GM12878 (cell line): ENCODE data around the gene PCLO. TPM values are rescaled to one million over a fixed set of nuclear protein-coding genes. Genes with fewer than 3 reads are reported as not detected.
"Not testable (repeated sequence)": the region's sequence is repeated elsewhere in the genome, so short reads cannot be mapped to it uniquely, and the experiment has no call there.

Experiments used
- ATAC-seq: fragments of 200-7000 bp; cut with Tn5 transposase; 3 replicates; pipeline ENCODE4 v1.9.1; 2020; ENCODE audit warnings: mild to moderate bottlenecking, moderate library complexity
- BruUV-seq: library from RNA; stranded (reverse); fragments of 400-500 nt; replicated peaks from 2 replicates; lab custom pipeline; 2021; lab: Mats Ljungman, UMichigan
- CTCF ChIA-PET: fragments of 300-600 bp; sonication (Branson Sonifier 250); formaldehyde crosslinking; extraction: SDS; loops from one replicate; lab custom pipeline; 2021; ENCODE audit warnings: inconsistent platforms; lab: Yijun Ruan, JAX
- POLR2A ChIA-PET: fragments of 350-600 bp; formaldehyde crosslinking; extraction: SDS; loops from one replicate; lab custom pipeline; 2021; ENCODE audit warnings: inconsistent platforms; lab: Charles Lee
- RAD21 ChIA-PET: fragments of 300-600 bp; sonication (Branson Sonifier 250); formaldehyde crosslinking; loops from one replicate; lab custom pipeline; 2023; ENCODE audit warnings: antibody characterized with exemption; ENCODE audit not compliant: unreplicated experiment; lab: Charles Lee
- SMC1A ChIA-PET: fragments of 300-600 bp; sonication (Branson Sonifier 250); formaldehyde crosslinking; loops from one replicate; lab custom pipeline; 2023; ENCODE audit not compliant: unreplicated experiment, uncharacterized antibody; lab: Charles Lee
- DNase-seq: peaks from one replicate; pipeline ENCODE4 v3.0.0-alpha.2; 2011; ENCODE audit warnings: low read depth, low spot score
- FAIRE-seq: peaks from 3 replicates; lab custom pipeline; 2011; peaks lifted over from hg19 to GRCh38; lab: Jason Lieb, UNC
- H2AFZ ChIP-seq: 2 replicates; pipeline ENCODE4 v1.6.0; 2011; ENCODE audit warnings: low read depth, low read length, control low read depth; ENCODE audit not compliant: control insufficient read depth
- H3K27ac ChIP-seq: 2 replicates; pipeline ENCODE4 v1.5.1; 2011; ENCODE audit warnings: control low read depth; ENCODE audit not compliant: control insufficient read depth, insufficient read depth
- H3K27me3 ChIP-seq, 2 experiments: replicated peaks in 1 of 2; 2 replicates each; pipeline versions ENCODE4 v1.6.0 to v1.6.1; 2011; ENCODE audit warnings: low read length in 1 of 2; ENCODE audit not compliant: control insufficient read depth in 2 of 2, insufficient read depth in 2 of 2
- H3K36me3 ChIP-seq, 2 experiments: 2 replicates each; pipeline ENCODE4 v1.5.1; 2011; ENCODE audit warnings: low read length in 1 of 2; ENCODE audit not compliant: control insufficient read depth in 2 of 2, insufficient read depth in 2 of 2
- H3K4me1 ChIP-seq: 2 replicates; pipeline ENCODE4 v1.6.1; 2011; ENCODE audit warnings: mild to moderate bottlenecking, low read length, moderate library complexity, mixed read lengths; ENCODE audit not compliant: control insufficient read depth, insufficient read depth
- H3K4me2 ChIP-seq: 2 replicates; pipeline ENCODE4 v1.6.0; 2011; ENCODE audit warnings: control low read depth; ENCODE audit not compliant: control insufficient read depth, insufficient read depth
- H3K4me3 ChIP-seq: fragments of 200-600 bp; sonication (generic); 2 replicates; pipeline ENCODE4 v1.5.1; 2016
- H3K79me2 ChIP-seq: 2 replicates; pipeline ENCODE4 v1.6.0; 2011; ENCODE audit warnings: low read length; ENCODE audit not compliant: control insufficient read depth, insufficient read depth
- H3K9ac ChIP-seq: 2 replicates; pipeline ENCODE4 v1.8.0; 2011; ENCODE audit warnings: low read length, control low read depth, mixed read lengths; ENCODE audit not compliant: control insufficient read depth, insufficient read depth
- H3K9me3 ChIP-seq: replicated peaks from 3 replicates; pipeline ENCODE4 v1.5.1; 2011; ENCODE audit warnings: mild to moderate bottlenecking, low read length; ENCODE audit not compliant: control insufficient read depth, insufficient read depth
- H4K20me1 ChIP-seq: 2 replicates; pipeline ENCODE4 v1.6.0; 2011; ENCODE audit not compliant: control insufficient read depth, insufficient read depth
- MEF2A ChIP-seq: IDR thresholded peaks from 2 replicates; pipeline ENCODE4 v1.6.1; 2011; ENCODE audit warnings: low read depth, mild to moderate bottlenecking, low read length, moderate library complexity; ENCODE audit not compliant: insufficient read depth
- PKNOX1 ChIP-seq: fragments of 450-650 bp; IDR thresholded peaks from 2 replicates; pipeline ENCODE4 v1.6.1; 2016; ENCODE audit warnings: mild to moderate bottlenecking
- SIX5 ChIP-seq: IDR thresholded peaks from 2 replicates; pipeline ENCODE4 v1.6.1; 2011; ENCODE audit warnings: mild to moderate bottlenecking, low read depth, low read length, moderate library complexity; ENCODE audit not compliant: severe bottlenecking
- SP1 ChIP-seq: IDR thresholded peaks from one replicate; pipeline ENCODE4 v1.6.1; 2011; ENCODE audit warnings: low read depth, low read length
- STAT1 ChIP-seq: fragments of 450-650 bp; conservative IDR thresholded peaks from 2 replicates; pipeline ENCODE4 v1.6.1; 2014; ENCODE audit warnings: antibody characterized with exemption, mild to moderate bottlenecking
- SUPT20H ChIP-seq: IDR thresholded peaks from 2 replicates; pipeline ENCODE4 v1.6.1; 2011; ENCODE audit warnings: low read depth, mild to moderate bottlenecking, low read length, moderate library complexity, borderline replicate concordance; ENCODE audit not compliant: control insufficient read depth
- WGBS: methylation state at CpG from one replicate; pipeline ENCODE4 v1.1.6; 2016; ENCODE audit warnings: low lambda C conversion rate; ENCODE audit not compliant: insufficient replicate concordance, insufficient coverage; ENCODE audit errors: missing lambda C conversion rate; 5-methylcytosine and 5-hydroxymethylcytosine counted together
- in situ Hi-C: fragments of 300-500 bp; cut with MboI; formaldehyde crosslinking; loops from 9 replicates; pipeline ENCODE4 v1.14.3; 2018; ENCODE audit warnings: mixed read lengths
- intact Hi-C: fragments of 100-400 bp; cut with micrococcal nuclease; formaldehyde crosslinking; loops from one replicate; pipeline ENCODE4 v1.14.2; 2022; ENCODE audit not compliant: unreplicated experiment
- polyA plus RNA-seq, 11 experiments: library from polyadenylated mRNA; depleted of rRNA in 4 of 11; unstranded in 6 of 11; stranded (reverse) in 5 of 11; fragments of >200 nt; fragmentation: Nextera tagmentation in 4 of 11; fragmentation: Illumina TruSeq in 1 of 11; extraction: Ambion mirVana in 4 of 11; extraction: Trizol in 1 of 11; gene quantifications; 1 replicate in 1 of 11; 2 replicates in 10 of 11; pipeline versions ENCODE4 v1.2.1 to v1.2.3, GENCODE V29; 2011 to 2016; ENCODE audit warnings: inconsistent platforms in 2 of 11, missing spikeins in 2 of 11, low read depth in 1 of 11
- total RNA-seq, 4 experiments: library from RNA; depleted of rRNA in 3 of 4; stranded (reverse); fragments of >200 nt in 3 of 4; fragmentation: Illumina TruSeq in 1 of 4; extraction: Trizol in 1 of 4; gene quantifications; 2 replicates each; pipeline versions ENCODE4 v1.2.1 to v1.2.3, GENCODE V29; 2013 to 2021
- TF ChIP-seq, protein P1 (sequence below): fragments of 450-650 bp; formaldehyde crosslinking; IDR thresholded peaks from 2 replicates; pipeline ENCODE4 v1.4.0; 2022; ENCODE audit warnings: mild to moderate bottlenecking, moderate library complexity
- TF ChIP-seq, protein P2 (sequence below): fragments of 450-650 bp; IDR thresholded peaks from 2 replicates; pipeline ENCODE4 v1.6.1; 2017; ENCODE audit warnings: mild to moderate bottlenecking, low read depth, inconsistent platforms; ENCODE audit not compliant: poor library complexity, severe bottlenecking

The PCLO gene
- total and polyA plus RNA-seq, 10 of the 15 experiments (the other 5 are each of a cell fraction or from before 2014, with no cell fraction given), result 0.01 to 0.08 (median 0.03) TPM; not detected in 6

DNA sequence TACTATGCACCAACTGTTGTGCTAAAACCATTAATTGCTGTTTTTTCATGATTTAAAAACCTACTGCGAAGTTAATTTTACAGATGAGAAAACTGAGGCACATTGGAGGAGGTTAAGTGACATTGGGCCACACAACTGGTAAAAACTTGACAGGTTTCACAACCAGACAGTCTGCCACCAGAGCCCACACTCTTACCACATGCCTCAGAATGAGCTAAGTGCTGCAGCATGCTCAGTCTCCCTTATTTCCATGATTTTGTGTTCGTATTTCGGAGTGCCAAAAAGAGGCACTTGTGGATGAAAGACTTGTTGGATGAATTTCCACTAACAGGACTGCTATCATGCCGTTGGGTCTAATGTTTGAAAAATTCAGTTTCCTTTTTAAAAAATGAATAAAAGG, 77.4 kb downstream of the PCLO start:
- WGBS, result 2% methylated on average over 4 of the region's 4 CpGs
- no peaks in the 10 kb centered on the region for H4K20me1 ChIP-seq
- CTCF ChIA-PET, result no interaction called here
- H3K27ac ChIP-seq, result no peak overlapping the region
- no peak overlapping the region for H2AFZ ChIP-seq
- no peak for FAIRE-seq
- in situ Hi-C loops (no loop called here), intact Hi-C loops (no loop called here)
- H3K9me3 ChIP-seq, result no peaks in the 10 kb centered on the region
- H3K9ac ChIP-seq, result no peak overlapping the region
- TF ChIP-seq SP1 (no peak), SUPT20H (no peak), STAT1 (no peak), MEF2A (no peak), PKNOX1 (no peak), SIX5 (no peak)
- TF ChIP-seq, protein P1, sequence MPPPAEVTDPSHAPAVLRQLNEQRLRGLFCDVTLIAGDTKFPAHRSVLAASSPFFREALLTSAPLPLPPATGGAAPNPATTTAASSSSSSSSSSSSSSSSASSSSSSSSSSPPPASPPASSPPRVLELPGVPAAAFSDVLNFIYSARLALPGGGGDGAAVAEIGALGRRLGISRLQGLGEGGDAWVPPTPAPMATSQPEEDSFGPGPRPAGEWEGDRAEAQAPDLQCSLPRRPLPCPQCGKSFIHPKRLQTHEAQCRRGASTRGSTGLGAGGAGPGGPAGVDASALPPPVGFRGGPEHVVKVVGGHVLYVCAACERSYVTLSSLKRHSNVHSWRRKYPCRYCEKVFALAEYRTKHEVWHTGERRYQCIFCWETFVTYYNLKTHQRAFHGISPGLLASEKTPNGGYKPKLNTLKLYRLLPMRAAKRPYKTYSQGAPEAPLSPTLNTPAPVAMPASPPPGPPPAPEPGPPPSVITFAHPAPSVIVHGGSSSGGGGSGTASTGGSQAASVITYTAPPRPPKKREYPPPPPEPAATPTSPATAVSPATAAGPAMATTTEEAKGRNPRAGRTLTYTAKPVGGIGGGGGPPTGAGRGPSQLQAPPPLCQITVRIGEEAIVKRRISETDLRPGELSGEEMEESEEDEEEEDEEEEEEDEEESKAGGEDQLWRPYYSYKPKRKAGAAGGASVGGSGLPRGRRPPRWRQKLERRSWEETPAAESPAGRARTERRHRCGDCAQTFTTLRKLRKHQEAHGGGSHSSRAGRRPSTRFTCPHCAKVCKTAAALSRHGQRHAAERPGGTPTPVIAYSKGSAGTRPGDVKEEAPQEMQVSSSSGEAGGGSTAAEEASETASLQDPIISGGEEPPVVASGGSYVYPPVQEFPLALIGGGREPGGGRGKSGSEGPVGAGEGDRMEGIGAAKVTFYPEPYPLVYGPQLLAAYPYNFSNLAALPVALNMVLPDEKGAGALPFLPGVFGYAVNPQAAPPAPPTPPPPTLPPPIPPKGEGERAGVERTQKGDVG (CRISPR knock-in tag), result no peak
- TF ChIP-seq, protein P2, sequence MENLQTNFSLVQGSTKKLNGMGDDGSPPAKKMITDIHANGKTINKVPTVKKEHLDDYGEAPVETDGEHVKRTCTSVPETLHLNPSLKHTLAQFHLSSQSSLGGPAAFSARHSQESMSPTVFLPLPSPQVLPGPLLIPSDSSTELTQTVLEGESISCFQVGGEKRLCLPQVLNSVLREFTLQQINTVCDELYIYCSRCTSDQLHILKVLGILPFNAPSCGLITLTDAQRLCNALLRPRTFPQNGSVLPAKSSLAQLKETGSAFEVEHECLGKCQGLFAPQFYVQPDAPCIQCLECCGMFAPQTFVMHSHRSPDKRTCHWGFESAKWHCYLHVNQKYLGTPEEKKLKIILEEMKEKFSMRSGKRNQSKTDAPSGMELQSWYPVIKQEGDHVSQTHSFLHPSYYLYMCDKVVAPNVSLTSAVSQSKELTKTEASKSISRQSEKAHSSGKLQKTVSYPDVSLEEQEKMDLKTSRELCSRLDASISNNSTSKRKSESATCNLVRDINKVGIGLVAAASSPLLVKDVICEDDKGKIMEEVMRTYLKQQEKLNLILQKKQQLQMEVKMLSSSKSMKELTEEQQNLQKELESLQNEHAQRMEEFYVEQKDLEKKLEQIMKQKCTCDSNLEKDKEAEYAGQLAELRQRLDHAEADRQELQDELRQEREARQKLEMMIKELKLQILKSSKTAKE, result no peak
- H3K79me2 ChIP-seq, result no peaks in the 10 kb centered on the region
- POLR2A ChIA-PET, result no interaction called here
- no peak for ATAC-seq
- RAD21 ChIA-PET, result no interaction called here
- H3K4me3 ChIP-seq, result no peak overlapping the region
- no peaks in the 10 kb centered on the region for H3K36me3 ChIP-seq
- no peak overlapping the region for H3K4me2 ChIP-seq
- no TSS peak for BruUV-seq
- no peaks in the 10 kb centered on the region for H3K4me1 ChIP-seq
- H3K27me3 ChIP-seq, result no peaks in the 10 kb centered on the region
- no peak for DNase-seq
- SMC1A ChIA-PET, result no interaction called here

DNA sequence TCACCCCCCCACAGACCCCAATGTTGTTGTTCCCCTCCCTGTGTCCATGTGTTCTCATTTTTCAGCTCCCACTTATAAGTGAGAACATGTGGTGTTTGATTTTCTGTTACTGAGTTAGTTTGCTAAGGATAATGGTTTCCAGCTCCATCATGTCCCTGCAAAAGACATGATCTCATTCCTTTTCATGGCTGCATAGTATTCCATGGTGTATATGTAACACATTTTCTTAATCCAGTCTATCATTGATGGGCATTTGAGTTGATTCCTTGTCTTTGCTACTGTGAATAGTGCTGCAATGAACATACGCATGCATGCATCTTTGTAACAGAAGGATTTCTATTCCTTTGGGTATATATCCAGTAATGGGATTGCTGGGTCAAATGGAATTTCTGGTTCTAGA, 82.8 kb downstream of the PCLO start:
- ATAC-seq, H3K27ac ChIP-seq, H3K36me3 ChIP-seq, H3K4me1 ChIP-seq, H3K4me3 ChIP-seq, H4K20me1 ChIP-seq, CTCF ChIA-PET, POLR2A ChIA-PET, H2AFZ ChIP-seq, RAD21 ChIA-PET, FAIRE-seq, DNase-seq, H3K9ac ChIP-seq, in situ Hi-C loops, BruUV-seq, intact Hi-C loops, H3K27me3 ChIP-seq, H3K79me2 ChIP-seq, H3K4me2 ChIP-seq, H3K9me3 ChIP-seq: not testable (repeated sequence)
- SMC1A ChIA-PET, result interaction anchor here (1.1 kb wide), 1 partner anchor 33 kb away, joined by 3 read pairs; no protein-coding TSS in a partner anchor
- WGBS, result 47% methylated on average over 1 of the region's 1 CpG
